Left lobe of liver (tissue), 2 donors: ENCODE measurements around the gene PRSS38. TPM values are rescaled to one million over a fixed set of nuclear protein-coding genes. Genes with fewer than 3 reads are reported as not detected.

Source experiments
- ATAC-seq: fragments of 200-7000 bp; cut with Tn5 transposase; one replicate; pipeline ENCODE4 v1.9.1; 2020; ENCODE audit warnings: mild to moderate bottlenecking, moderate library complexity
- DNase-seq: peaks from one replicate; pipeline ENCODE4 v3.0.0-alpha.2; 2020; ENCODE audit warnings: low spot score
- total RNA-seq: library from RNA; stranded (reverse); gene quantifications from one replicate; pipeline ENCODE4 v1.2.1, GENCODE V29; 2021
- donor health status: DM: no; HTN: no; CAD: no; lungs with moderate emphysema.
- donor health status: DM: no; HTN: yes; CAD: no.

PRSS38 gene
- total RNA-seq, result not detected

DNA sequence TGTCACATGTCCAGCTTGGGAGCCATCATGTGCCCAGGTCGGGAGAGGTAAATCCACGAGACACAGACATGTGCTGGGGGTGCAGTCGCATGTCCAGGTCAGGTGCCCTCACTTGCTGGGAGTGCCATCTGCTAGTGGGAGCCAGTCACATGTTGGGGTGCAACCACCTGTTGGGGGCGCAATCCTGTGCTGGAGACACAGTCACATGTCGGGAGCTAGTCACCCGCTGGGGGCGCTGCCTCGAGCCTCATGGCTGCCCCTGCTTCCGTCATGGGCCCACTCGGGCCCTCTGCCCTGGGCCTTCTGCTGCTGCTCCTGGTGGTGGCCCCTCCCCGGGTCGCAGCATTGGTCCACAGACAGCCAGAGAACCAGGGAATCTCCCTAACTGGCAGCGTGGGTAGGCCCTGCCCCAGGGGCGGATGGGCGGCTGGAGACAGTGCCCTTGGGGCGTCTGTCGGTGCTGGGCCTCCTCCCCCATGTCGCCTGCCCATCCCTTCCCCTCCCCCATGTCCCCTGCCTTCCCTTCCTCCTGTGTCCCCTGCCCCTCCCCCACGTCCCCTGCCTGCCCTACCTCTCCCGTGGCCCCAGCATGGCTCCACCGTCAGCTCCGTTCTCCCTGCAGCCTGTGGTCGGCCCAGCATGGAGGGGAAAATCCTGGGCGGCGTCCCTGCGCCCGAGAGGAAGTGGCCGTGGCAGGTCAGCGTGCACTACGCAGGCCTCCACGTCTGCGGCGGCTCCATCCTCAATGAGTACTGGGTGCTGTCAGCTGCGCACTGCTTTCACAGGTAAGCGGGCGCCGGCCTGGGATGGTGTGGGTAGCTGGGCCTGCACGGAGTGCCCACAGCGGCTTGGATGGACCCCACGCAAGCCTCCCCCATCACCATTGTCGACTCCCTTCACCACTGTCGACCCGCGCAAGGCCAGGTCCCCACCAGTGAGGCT is at the start of gene PRSS38:
PRSS38 (plus strand) TSS at position 208 of the 942 bp plus-strand sequence; CDS start at position 250, 42 bp downstream.
- ATAC-seq (no peak), DNase-seq (no peak)

DNA sequence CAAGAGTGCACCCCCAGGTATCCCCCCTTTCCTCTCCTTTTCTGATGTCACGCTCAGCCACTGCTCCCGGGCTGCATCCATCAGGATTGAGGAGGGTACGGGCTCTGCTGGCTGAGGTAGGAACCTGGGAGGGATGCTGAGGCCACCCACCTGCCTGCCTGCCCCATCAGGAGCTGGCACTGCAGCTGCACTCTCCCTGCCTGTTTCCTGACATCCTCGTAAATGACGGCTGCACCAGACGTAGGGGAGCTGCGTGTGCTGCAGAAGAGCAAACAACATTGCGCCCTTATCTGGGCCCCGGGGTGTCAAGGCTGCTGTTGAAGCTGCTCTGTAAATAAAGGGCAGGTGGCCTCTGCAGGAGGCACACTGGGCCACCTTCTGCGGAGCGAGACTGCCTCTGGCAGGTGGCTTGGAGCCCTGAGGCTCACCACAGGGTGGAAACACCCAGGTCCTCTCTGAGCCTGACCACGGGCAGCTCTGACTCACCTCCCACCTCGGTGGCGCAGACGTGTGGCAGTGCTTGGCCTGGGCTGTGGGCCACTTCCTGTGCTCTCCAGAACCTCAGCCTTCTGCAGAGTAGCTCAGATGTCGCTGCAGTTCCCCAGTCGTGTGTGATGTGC is 49.4 kb upstream of the PRSS38 start:
- ATAC-seq, result no peak
- no peak for DNase-seq

DNA sequence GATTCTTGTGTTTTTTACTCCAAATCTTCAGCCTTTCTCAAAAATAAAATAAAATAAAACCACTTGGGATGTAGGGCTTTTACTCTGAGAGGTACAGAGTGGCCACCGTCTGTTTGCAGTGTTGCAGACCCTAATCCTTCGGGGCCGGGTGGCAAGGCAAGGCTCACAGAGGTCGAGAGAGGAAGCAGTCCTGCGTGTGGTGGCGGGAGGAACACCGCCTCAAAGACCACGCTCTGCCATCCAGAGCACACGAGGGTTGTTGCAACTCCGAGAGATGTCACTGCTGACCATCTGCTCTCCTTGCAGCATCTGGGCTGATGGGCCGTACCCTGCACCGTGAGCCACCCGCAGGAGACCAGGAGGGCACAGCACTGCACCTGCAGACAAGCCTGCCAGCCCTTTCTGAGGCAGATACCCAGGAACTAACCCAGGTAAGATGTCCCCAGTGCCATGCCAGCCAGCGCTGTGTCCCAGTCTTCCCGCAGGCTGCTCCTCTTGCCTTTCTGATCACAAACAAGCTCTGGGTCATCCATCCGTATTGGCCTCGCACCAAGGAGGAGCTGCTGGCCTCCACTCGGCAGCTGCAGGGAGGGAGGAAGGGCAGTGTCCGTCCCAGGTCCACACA is 48.7 kb upstream of the PRSS38 start:
- DNase-seq, result no peak
- ATAC-seq, result no peak

DNA sequence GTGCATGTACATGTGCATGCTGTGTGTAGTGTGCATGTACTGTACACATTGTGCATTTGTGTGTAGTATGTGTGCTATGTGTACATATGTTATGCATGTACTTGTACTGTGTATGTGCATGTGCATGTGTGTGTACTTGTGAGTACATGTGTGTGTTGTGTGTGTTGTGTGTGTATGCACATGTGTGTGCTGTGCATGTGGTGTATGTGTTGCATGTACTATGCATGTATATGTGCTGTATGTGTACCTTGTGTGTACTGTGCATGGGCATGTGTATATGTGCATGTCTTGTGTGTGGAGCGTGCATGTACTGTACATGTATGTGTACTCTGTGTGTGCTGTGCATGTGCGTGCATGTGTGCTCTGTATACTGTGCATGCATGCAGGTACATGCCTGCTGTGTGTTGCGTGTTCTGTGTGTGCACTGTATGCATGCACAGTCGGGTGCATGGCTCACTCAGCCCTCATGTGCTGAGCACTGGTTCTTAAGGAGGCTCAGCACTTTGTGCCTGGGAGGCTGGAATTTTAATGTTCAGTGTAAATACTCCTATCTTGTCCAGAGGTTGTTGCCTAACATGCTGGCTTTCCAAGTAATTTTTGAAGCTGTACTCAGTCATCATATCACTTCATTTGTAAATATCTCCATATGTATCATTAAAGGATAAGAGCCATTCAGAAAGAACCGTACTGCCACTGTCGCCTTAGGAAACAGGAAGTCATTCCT is 47.9 kb upstream of the PRSS38 start:
- ATAC-seq, result no peak
- DNase-seq, result no peak

DNA sequence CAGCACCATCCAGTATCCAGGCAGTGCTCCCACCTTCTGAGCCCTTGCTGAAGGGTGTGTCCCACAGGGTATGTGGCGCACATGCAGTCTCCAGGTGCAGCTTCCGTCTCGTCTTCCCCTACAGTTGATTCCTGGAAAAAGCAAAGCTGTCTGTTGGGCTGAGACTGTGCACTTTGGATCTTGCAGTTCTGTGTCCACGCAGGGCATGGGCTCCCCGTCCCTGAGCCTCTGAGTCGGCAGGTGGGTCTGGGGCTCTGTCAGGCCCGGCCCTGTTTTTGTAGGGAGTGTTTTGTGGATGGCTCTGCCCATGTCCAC is 47.4 kb upstream of the PRSS38 start:
- ATAC-seq (no peak), DNase-seq (no peak)

DNA sequence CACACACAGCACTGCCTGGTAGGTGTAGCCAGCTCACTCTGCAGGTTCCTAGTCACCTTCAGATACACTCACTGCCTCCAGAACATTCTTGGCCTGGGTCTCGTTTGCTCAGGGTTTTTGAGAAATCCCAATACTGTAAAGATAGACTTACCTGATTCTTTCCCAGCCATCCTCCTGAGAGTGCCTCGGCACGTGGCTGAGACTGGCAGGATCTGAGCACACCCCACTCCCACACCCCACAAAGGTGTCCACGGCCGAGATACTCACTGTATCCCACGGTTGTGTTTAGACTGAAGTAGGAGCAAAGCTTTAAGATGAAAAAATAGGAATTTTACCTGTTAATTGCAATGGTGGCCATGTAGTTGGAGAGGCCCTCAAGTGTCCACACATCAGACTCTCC is 46.8 kb upstream of the PRSS38 start:
- ATAC-seq, result no peak
- no peak for DNase-seq

DNA sequence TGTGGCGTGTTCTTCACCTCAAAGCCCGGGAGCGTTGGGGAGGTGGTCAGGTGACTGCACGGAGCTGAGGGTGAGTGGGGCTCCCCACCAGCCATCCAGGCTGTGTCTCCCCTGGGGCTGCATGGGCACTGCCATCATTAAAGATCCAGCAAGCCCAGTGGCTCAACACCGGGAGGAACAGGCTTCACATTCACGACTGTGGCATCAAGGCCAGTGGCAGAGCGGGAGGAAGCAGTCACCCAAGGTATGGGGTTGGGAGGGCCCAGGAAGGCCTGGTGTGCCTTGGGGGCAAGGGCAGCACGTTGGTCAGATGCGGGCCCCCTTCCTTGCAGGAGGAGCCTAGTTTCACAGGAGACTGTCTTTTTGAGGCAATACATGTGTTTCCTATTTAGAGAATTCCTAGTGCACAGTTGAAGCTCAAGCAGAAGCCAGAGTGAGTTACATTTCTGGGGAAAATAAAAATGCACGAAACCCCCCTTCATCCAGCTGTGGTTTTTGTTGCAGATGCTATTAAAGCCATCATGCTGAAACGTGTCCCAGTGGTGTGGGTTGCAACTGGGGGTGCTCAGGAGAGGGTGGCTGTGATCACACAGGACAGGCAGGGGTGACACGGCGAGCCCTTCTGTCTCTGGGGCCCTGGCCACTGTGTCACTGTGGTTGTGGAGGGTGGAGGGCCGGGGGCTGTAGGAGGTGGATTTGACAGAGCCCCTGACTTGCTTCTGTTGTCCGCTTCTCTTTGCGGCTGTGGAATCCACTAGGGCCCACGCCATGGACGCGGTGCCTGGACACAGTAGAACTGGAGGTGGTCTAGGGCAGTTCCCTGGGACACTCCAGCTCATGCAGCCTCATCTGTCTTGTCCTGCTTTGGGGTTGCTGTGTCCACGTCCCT is 46.2 kb upstream of the PRSS38 start:
- ATAC-seq (no peak), DNase-seq (no peak)

DNA sequence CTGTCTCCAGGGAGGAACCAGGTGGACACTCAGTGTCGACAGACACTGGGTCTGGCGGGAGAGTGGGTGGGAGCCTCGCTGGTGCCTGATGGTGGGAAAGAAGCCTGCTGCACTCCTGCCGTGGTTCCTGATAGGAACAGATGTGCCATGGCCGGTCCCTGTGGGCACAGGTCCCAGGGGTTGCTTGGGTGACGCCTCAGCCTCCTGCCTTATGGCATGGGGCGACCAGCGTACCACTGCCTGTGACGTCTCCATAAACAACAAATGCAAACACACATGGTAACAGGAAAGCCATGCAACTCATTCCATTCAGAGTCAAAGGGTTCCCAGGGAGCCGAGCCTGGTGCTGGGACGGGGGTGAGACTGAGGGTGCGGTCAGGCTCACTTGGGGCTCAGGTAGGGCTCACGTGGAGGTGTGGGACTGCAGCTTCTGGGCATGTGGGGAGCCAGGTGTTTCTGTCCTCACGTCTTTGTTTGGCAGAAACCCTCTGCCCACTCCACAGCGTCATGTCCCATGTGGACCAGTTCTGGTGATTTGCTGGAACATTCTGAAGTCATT is 45.5 kb upstream of the PRSS38 start:
- no peak for ATAC-seq
- DNase-seq, result no peak

DNA sequence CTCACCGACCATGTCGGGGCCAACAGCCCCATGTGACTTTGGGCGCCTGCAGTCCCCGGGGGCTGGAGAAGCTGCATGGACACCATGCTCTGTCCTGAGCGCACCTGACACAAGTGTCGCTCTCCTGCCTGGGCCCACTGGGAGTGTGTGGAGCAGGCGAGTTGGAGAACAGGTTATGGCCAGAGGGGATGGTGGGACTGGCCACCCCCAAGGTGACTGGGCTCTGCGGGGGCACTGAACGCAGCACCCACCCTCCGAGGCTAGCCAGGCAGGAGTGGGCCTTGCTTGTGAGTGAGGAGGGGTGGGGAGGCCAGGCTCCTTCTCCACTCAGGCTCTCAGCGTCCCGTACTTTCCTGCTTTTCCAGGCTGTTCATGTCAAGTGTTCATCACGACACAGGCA is 44.7 kb upstream of the PRSS38 start:
- DNase-seq, result no peak
- ATAC-seq, result no peak

DNA sequence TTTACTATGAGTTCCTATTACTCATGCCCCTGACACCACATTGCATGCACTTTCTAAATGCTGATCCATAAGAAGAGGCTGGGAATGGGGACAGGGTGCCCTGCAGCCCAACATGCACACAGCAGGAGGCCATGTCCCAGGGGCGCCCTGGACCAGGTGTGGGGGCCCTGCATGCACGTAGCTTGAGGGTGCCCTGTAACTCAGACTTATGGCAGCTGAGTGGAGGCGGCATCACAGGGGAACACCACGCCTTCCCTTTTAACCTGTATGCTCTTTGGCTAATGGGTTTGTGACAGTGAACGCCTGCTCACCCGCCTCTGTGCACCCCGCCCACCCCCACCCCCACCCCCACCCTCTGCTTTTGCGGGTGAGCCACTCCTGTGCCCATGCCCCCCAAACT is 44.1 kb upstream of the PRSS38 start:
- DNase-seq, result no peak

DNA sequence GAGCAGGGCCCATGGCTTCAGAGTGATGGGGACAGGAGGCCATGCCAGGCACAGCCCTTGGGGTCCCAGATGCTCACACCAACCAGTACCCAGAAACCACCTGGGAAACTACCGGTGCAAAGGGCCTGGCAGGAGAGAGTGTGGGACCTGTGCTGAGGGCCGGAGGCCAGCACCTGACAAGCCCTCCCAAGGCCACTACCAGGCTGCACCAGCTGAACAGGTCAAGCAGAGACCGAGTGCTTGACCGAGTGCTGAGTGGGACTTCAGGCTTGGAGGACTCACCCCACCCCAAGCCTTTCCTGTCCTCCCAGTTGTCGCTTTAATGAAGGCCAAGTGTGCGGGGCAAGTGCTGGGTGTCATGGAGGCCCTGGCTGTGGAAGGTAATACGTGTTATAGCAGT is 43.7 kb upstream of the PRSS38 start:
- DNase-seq, result no peak

More for the DNA sequence above, 44.1 kb upstream of the PRSS38 start:
- ATAC-seq, result no peak

DNA sequence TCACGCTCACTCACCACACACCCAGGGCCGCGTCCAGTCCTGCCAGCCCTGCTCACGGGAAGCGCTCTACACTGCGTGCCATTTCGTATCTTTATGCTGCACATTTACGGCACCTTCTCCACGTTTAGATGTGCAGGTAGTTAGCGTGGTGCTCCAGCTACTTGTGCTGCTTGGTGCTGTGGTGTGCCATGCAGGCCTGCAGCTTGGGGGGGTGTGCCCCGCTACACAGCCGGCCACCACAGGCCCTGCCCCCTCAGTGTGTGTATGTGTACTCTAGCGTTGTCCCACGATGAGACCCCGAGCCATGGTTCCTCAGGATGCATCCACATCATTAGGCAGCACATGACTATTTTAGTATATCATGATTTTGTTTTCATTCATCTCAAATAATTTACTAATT is 41.9 kb upstream of the PRSS38 start:
- ATAC-seq, result no peak
- no peak for DNase-seq

More for the DNA sequence above, 43.7 kb upstream of the PRSS38 start:
- ATAC-seq, result no peak

DNA sequence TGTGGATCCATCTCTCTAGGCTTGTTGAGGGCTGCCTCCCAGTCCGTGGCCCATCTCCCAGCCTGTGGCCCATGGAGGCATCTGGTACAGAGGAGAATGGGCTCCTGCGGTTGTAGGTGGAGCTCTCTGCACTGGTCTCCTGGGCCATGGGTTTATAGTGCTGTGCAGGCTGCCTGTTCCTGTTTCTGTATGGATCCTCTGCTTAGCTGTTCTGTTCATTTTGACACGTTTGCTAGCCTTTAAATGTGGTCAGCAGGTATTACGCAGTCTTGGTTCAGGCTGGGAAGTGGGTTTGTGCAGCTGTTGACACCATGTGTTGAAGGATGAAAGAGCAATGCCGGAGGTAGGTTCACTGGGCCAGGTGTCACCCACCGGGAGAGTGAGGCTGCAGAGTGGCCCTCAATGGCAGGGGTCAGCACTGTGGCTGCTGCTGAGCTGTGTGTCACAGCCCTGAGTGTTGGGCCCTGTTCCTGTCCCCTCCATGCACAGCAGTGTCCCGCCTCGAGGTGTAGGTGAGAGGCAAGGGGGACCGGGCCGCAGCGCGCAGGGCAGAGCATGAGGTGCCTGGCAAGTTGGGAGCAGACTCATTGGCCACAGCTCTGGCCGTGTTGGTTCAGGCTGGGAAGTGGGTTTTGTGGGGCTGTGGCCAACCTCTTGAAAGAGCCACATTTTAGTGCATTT is 41.3 kb upstream of the PRSS38 start:
- no peak for ATAC-seq
- no peak for DNase-seq

DNA sequence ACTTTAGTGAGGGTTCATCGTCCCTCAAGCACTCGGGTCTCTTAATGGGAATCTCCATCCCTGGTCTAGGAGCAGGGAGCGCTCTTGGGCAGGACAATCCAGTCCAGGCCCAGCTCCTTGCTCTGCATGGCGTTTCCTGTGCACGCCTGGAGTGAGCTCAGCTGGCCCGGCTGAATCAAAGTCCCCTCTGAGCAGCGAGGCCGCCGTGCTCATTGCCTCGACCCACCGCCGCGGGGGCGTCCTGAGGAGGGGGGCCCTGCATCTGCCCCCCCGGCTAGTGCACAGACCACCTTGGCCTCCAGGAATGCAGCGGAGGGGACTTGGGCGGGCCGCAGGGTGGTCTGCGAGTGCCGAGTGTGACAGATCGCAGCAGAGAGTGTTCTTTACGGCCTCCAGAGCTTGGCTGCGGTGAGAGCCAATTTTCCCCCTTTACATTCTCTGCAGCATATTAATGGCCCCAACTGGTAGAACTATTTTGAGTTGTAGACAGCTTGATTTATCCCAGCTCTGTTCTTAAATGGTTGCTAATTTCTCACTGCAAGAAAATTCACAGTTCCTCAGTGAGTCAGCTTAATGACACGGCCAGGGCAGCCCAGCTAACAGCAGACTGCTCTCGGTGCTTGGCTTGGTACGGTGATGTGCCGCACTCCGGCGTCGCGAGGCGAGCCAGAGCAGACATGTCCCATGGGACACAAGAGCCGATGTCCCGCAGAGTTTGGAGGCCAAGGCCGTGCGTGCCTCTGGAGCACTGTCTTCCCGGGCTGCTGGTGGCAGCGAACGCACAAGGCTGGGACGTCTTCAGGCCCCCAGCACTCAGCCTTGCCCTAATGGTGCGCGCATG is 40.4 kb upstream of the PRSS38 start:
- no peak for ATAC-seq
- DNase-seq, result no peak

DNA sequence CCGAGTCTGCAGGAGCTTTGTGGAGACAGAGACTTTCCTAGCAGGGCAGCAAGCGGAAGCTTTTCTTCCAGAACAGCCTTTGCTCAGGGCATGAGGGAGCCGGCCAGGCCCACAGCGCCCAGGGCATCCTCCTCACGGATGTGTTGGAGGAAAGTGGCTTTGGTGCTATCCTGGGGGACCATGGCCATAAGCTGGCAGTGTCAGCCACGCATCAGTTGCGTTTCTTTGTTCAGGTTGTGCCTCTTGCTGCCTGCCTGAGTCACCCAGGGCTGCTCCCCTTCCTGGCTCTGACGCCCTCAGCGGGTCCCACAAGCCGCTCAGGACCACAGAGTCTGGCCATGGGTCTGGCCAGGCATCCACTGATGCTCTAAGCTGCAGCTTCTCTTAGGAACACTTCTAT is 39.6 kb upstream of the PRSS38 start:
- DNase-seq (no peak), ATAC-seq (no peak)

DNA sequence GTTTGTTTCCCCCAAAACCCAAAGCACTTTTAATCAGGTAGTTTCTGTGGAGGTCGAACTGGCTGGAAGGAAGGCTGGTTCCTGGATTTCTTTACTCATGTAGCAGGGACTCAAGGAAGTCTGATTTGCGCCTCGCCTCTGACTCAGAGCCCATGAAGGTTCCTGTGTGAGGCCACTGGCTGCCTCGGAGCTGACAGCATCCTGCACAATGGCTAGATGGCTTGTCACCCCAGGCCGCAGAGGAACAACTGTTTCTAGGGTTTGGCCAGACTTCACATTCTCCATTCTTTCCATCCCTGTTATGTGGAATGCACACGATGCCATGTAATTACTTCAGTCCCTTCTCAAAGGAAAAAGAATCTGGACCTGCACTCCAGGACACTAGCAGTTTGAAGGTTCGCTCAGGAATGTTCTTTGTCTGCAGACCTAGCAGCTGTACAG is 39.1 kb upstream of the PRSS38 start:
- ATAC-seq (no peak), DNase-seq (no peak)

DNA sequence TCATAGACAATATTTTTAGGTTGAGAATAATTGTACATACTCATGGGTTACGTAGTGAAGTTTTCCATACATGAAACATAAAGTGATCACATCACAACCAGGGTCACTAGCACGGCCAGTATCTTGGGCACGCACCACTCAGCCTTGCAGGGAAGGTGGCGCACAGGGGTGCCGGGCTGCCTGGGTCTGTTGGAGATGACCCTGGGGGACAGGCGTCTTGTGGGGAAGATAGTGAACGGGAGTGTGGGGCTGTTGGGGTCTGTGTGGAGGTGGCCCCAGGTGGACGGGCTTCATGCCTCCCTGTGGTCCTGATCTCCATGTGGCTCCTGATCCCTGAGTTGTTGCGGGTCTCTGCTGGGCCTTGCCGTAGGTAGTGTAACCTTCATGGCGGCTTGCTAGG is 38.3 kb upstream of the PRSS38 start:
- ATAC-seq, result no peak
- no peak for DNase-seq

DNA sequence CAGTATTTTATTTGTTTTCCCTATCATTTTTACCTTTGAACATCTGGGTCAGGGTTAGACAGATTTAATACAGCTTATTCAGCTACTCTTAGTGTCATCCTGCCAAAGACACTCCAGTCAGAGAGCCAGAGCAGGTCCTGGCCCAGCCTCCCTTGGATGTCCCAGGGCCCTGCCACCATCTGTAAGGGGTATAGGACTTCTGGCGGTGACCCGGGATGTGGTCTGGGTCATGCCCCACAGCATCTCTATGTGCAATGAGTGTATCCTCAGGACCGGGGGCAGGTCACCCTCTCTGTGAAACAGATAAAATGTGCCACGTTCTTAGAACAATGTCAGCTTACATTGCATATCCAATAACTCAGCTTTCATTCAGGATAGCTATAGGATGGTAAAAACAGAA is 37.8 kb upstream of the PRSS38 start:
- DNase-seq (no peak), ATAC-seq (no peak)
